ENCODE results near the gene DCLK2.

DCLK2 gene

GRCh38 chr4:150242820-150243458 is 164.7 kb downstream of the DCLK2 start:
- DNase-seq (ENCODE audit: low spot score) = peak; percentile 9

DNA sequence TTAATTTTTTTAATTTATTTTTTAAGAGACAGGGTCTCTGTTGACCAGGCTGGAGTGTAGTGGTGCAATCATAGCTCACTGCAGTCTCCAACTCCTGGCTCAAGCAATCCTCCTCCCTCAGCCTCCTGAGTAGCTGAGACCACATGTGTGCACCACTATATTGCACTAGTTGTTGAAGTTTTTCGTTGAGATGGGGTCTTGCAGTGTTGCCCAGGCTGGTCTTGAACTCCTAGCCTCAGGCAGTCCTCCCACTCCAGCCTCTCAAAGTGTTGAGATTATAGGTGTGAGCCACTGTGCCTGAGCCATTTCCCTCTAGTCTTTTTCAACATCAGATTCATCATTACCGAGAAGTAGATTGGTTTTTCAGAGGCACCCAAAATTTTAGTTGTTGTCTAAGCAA is 165.7 kb downstream of the DCLK2 start:
- no peak for DNase-seq (ENCODE audit: low spot score)

- DNase-seq (ENCODE audit: low spot score) = no peak
These were observed 166.4 kb downstream of the DCLK2 start for GRCh38 chr4:150244600-150244999.

- no peak for DNase-seq (ENCODE audit: low spot score)
These were observed 168.9 kb downstream of the DCLK2 start for GRCh38 chr4:150247184-150247583.

GRCh38 chr4:150248181-150248580 is 169.9 kb downstream of the DCLK2 start:
- no peak for DNase-seq (ENCODE audit: low spot score)

DNA sequence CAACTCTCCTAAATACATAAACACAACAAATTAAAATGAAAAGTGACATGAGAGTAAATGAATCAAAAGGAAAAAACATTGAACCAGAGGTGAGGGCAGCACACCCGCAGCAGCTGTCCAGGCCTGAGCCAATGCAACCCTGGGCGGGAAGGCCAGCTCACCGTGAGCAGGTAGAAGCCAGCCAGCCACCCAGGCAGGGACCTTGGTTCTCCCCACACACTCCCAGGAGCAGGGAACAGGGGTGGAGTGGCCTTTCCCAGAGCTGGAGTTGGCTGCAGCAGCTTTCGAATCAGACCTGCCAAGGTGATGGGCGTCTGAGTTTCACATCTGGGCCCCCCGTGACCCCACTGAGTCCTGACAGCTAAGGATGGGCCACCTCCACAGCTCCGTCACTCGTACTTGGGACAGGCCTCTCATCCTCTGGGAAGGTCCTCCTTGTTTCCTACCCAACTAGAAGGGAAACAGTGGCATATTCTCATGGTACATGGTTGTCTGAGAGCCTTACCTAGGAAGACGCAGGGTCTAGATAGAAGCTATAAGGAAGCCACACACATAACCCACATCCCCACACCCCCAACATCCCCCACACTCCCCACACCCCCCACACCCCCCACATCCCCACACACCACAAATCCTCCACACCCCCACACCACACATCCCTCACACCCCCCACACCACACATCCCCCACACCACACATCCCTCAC is 172.2 kb downstream of the DCLK2 start:
- no peak for DNase-seq (ENCODE audit: low spot score)

DNA sequence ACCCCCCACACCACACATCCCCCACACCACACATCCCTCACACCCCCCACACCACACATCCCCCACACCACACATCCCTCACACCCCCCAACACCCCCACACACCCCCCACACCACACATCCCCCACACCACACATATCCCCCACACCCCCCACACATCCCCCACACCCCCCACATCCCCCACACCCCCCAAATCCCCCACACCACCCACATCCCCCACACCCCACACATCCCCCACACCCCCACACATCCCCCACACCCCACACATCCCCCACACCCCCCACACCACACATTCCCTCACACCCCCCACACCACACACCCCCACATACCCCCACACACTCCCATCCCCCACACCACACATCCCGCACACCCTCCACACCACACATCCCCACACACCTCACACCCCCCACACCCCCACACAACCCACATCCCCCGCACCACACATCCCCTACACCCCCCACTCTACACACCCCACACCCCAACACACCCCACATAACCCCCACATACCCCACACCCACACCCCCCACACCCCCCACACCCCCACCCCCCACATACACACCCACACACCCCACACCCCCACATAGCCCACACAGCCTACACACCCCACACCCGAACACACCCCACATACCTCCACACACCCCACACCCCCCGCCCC is 172.9 kb downstream of the DCLK2 start:
- DNase-seq (ENCODE audit: low spot score) = no peak

DNA sequence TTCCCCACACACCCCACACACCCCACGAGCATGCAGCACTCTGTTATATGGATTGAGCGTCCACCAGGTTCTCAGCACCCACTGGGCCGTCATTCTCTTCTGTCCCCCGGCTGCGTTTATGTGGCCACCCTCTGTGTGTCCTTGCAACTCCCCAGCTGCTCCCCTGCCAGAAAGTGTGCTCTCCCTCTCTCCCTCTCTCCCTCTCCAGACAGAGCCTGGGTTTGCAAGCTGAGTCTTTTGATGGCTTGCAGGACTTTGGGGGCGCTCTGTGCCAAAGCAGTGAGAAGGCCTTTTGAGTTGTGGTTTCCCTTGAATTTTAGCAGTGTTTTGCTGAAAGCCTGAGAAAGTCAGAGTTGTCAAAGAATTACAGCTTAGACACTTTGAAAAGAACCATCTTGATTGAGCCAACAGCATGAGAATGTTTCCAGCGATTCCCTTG is 173.5 kb downstream of the DCLK2 start:
- DNase-seq (ENCODE audit: low spot score) = no peak

DNA sequence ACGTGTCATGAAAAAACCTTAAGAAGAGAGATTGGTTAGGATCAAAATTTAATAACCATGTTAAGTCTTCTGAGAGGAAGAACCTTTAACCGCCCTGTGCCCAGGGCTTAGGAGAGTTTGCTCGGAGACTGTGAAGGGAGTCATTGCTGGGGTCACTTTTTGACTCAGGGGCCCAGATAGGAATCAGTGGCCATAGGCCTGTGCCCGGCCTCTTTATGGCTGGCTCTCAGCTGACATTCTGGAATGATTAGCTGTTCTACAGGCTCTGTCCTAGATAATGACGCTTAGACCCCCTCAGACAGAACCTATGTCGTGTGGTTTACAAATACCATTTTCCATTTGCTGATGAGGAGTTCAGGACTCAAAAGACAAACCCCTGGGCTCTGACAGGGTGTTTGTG is 174.1 kb downstream of the DCLK2 start:
- no peak for DNase-seq (ENCODE audit: low spot score)

GRCh38 chr4:150252741-150253140 is 174.5 kb downstream of the DCLK2 start:
- no peak for DNase-seq (ENCODE audit: low spot score)

GRCh38 chr4:150253416-150253815 is 175.2 kb downstream of the DCLK2 start:
- DNase-seq (ENCODE audit: low spot score) = no peak

DNA sequence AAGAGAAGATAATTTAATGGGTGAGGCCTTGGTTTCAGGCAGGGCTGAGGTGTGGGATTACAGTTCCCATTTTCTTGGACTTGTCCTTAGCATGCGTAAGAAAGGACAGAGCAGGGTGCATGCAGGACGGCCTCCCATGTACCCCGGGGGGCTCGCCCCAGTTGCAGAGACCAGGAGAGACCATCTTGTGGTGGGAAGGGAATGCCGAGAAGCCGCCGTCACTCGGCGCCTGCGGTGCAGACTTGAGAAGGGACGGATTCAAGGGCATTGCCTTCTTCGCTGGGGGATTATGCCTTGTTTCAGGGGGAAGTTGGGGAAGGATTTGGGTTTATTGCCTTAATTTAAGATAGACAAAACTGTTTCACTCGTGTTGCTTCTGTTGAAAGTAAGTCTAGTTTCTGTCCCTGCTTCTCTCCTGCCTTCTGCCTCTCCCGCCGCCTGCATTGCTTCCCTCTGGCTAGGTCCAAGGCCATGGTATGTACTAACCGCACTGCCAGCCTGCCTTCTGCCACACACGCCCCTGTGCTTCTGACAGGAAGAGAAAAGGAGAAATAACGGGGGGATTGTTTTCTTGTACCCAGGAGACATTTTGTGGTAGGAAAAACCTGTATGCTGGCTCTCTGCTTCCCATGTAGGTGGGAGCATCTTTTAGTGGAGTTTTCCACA is 175.9 kb downstream of the DCLK2 start:
- no peak for DNase-seq (ENCODE audit: low spot score)

DNA sequence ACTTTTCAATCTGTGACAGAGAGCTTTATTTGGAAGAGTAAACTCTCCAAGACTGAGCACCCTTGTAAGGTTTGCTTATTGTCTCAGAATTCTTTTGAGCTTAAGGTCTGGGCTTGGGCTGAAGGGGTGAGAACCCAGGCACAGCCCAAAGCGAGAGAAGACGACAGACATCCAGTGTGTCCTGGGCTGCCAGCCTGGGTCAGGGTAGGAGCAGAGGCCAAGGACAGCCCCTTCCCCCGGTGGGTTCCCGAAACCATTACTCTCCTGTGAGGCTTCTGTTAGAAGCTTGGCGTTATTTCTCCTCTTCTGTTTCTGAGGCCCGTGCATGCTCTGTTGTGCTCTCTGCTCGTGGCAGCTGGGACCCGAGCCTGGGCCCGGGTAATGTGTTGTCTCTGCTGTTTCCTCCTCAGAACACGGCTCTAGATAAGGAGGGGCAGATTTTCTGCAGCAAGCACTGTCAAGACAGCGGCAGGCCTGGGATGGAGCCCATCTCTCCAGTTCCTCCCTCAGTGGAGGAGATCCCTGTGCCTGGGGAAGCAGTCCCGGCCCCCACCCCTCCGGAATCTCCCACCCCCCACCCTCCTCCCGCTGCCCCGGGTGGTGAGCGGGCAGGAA is 177.5 kb downstream of the DCLK2 start:
- DNase-seq (ENCODE audit: low spot score) = no peak

DNA sequence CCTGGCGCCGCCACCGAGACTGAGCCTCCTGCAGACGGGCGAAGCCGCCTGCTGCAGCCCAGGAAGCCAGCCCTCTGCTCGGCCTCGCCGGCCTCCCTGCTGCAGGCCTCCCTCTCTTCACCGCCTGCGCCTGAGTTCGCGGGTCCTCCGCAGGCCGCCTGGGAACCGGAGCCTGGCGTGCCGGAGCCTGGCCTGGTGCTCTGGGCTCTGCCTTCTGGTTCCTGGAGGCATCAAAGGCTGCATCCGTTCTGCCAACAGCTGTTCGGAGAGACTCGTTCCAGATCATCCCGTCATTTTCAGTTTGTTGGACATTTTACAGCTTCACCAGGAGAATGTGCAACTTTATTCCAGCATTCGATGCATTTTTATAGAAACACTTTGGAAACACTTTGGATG is 178.0 kb downstream of the DCLK2 start:
- no peak for DNase-seq (ENCODE audit: low spot score)

DNA sequence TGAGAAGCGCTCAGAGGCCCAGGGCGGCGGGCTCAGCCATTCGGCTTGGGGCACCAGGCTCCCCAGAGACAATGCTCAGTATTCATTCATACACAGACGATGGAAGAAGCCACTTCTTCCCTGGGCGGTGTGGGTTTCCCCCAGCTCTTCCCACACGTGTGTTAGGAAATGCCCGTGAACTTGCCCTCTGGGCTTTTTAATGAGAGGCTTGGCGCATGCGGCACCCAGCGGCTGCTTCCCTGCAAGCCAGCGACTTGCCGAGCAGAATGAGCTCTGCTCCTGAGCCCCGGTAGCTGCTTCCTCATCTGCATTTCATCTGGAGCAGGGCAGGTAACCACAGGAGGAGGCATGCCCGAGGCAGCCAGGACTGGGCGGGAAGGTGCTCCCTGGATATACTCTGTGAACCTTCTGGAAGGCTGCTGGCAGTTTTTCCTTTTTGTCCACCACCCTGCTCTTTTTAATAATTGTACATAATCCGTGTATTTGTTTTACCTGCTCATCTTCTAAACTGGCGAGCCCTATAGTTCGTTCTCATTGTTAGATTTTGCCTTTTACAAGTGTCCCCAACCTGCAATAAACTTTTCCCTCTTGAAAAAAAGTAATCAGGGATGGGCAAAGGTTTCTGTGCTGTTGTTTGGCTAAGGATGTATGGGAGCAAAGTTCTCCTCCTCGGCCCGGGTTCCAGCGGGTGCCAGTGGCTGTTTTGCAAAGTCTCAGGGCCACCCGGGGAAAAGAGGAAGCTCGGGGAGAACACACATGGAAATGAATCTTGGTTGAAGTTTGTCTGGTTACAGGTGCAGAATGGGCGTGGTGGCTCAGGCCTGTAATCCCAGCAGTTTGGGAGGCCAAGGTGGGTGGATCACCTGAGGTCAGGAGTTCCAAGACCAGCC is 178.8 kb downstream of the DCLK2 start:
- DNase-seq (ENCODE audit: low spot score) = no peak

- DNase-seq (ENCODE audit: low spot score) = no peak
These were observed 180.3 kb downstream of the DCLK2 start for GRCh38 chr4:150258569-150258968.

GRCh38 chr4:150259861-150260567 is 181.8 kb downstream of the DCLK2 start:
- no peak for DNase-seq (ENCODE audit: low spot score)

DNA sequence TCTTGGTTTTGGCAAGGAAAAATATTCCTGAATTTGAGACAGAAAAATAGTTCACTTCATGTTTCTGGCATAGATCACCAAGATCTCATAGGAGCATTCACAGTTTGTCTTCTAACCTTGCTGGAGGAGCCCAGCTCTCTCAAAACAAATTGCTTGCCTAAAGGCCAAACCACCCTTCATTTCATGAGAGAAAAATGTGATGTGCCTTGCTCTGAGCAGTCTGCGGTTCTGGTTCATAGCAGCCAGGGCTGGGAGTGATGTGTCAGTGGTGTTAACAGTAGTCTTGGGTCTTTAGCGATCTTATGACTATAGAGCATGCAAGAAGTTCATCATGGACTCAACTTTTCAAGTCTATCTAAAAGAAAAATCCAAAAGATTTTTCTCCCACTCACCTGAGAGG is 183.3 kb downstream of the DCLK2 start:
- DNase-seq (ENCODE audit: low spot score) = no peak

- no peak for DNase-seq (ENCODE audit: low spot score)
These were observed 184.4 kb downstream of the DCLK2 start for GRCh38 chr4:150262611-150263010.

GRCh38 chr4:150264595-150265161 is 186.4 kb downstream of the DCLK2 start:
- DNase-seq (ENCODE audit: low spot score) = no peak
